Measurements from ENCODE around the gene IER5. TPM values are rescaled to one million over a fixed set of nuclear protein-coding genes. Genes with fewer than 3 reads are reported as not detected.
A peak's percentile ranks its signal among the peaks of the same experiment; 100 is the strongest.

The IER5 gene
- polyA plus RNA-seq, 2 of the 4 experiments (the other 2 are of a cell fraction) = 26.8 to 40.2 TPM

GRCh38 chr1:181119093-181119989 is 30.8 kb downstream of the IER5 start:
- peak in 1 of 2 experiments; percentile 79 for DNase-seq (ENCODE audit: low read depth in 1 of 2, low spot score in 1 of 2)
- H3K4me1 ChIP-seq = peaks cover 81% of the 10 kb centered on the region

GRCh38 chr1:181120924-181121323 is 32.4 kb downstream of the IER5 start:
- TF ChIP-seq USF2 (IDR thresholded peaks at IDR 0.05) (no peak), CBX8 (IDR thresholded peaks at IDR 0.05) (no peak), TFCP2L1 (CRISPR knock-in tag; IDR thresholded peaks at IDR 0.05) (no peak), CEBPB (IDR thresholded peaks at IDR 0.05) (no peak), EP300 (IDR thresholded peaks at IDR 0.05) (no peak), RAD21 (conservative IDR thresholded peaks at IDR 0.05 in 1 of 2, IDR thresholded peaks at IDR 0.05 in 1 of 2) (no peak), SMC3 (IDR thresholded peaks at IDR 0.05) (no peak)
- Histone ChIP-seq H3K27ac (peak overlapping the region; percentile 52 to 79; a peak in 5 of 6 replicates), H3K4me1 (peaks cover 74% of the 10 kb centered on the region), H3K4me2 (no peak overlapping the region), H3K4me3 (no peak overlapping the region), H3K9me3 (0 out of 3 replicates have a peak, but pooled peaks cover 3% of the 10 kb centered on the region)
- ChIA-PET POLR2A (no interaction called here), CTCF (interaction anchor here (1.1 to 48.3 kb wide), 2 partner anchors 15 to 18 kb away, joined by 3 to 774 read pairs; no protein-coding TSS in a partner anchor)
- ATAC-seq (no peak), DNase-seq (ENCODE audit: low read depth in 1 of 2, low spot score in 1 of 2) (no peak), FAIRE-seq (no peak)
- WGBS (ENCODE audit: missing lambda C conversion rate) = 61% methylated on average over 2 of the region's 2 CpGs

More at GRCh38 chr1:181119093-181119989, 30.8 kb downstream of the IER5 start:
- 0 out of 3 replicates have a peak, but pooled peaks cover 3% of the 10 kb centered on the region for H3K9me3 ChIP-seq
- POLR2A ChIA-PET = no interaction called here
- FAIRE-seq (no peak), ATAC-seq (peak; percentile 8 to 37; a peak in 3 of 6 replicates)
- no peak overlapping the region for H3K4me3 ChIP-seq
- H3K27ac ChIP-seq = peak overlapping the region; percentile 64 to 98
- CTCF ChIA-PET = interaction anchor here (0.6 to 48.3 kb wide), 2 partner anchors 19 to 637 kb away, joined by 3 to 774 read pairs; no protein-coding TSS in a partner anchor
- no peak for TF ChIP-seq PHF8 (IDR thresholded peaks at IDR 0.05; ENCODE audit: borderline replicate concordance, low read depth)
- TF ChIP-seq USF2 (IDR thresholded peaks at IDR 0.05) = 0 out of 2 replicates have a peak, but pooled peaks have one; percentile 35
- 69% methylated on average over 6 of the region's 6 CpGs for WGBS (ENCODE audit: missing lambda C conversion rate)
- peak overlapping the region; percentile 25; the same call in 2 of the 3 replicates for H3K4me2 ChIP-seq

- DNase-seq (ENCODE audit: low read depth in 1 of 2, low spot score in 1 of 2) = no peak
- no peak overlapping the region for H3K4me3 ChIP-seq
- ChIA-PET CTCF (interaction anchor here (1.1 to 48.3 kb wide), 2 partner anchors 16 to 17 kb away, joined by 3 to 774 read pairs; no protein-coding TSS in a partner anchor), POLR2A (no interaction called here)
- H3K27ac ChIP-seq = peak overlapping the region; percentile 52 to 79
- H3K4me2 ChIP-seq = no peak overlapping the region
- no peak for ATAC-seq
- peaks cover 73% of the 10 kb centered on the region for H3K4me1 ChIP-seq
- H3K9me3 ChIP-seq = 0 out of 3 replicates have a peak, but pooled peaks cover 3% of the 10 kb centered on the region
- FAIRE-seq = no peak
- 89% methylated on average over 5 of the region's 5 CpGs for WGBS (ENCODE audit: missing lambda C conversion rate)
- TF ChIP-seq EHMT2 (IDR thresholded peaks at IDR 0.05; ENCODE audit: low read depth) = no peak
- TF ChIP-seq CHD2 (IDR thresholded peaks at IDR 0.05; ENCODE audit: low read length, partially characterized antibody) = no peak
- TF ChIP-seq NPAS2 (CRISPR knock-in tag; IDR thresholded peaks at IDR 0.05; ENCODE audit: borderline replicate concordance) = no peak
- no peak for TF ChIP-seq ZNF302 (CRISPR knock-in tag; IDR thresholded peaks at IDR 0.05)
- no peak for TF ChIP-seq ZSCAN20 (CRISPR knock-in tag; IDR thresholded peaks at IDR 0.05)
Observed at GRCh38 chr1:181121498-181121897, 33.0 kb downstream of the IER5 start.

GRCh38 chr1:181122222-181122621 is 33.7 kb downstream of the IER5 start:
- H3K4me3 ChIP-seq = no peak overlapping the region
- H3K4me1 ChIP-seq = peaks cover 73% of the 10 kb centered on the region
- CTCF ChIA-PET = interaction anchor here (1.1 to 48.3 kb wide), 4 partner anchors 8 to 23 kb away, joined by 3 to 774 read pairs (median 4); no protein-coding TSS in a partner anchor
- POLR2A ChIA-PET = interaction anchor here (1.3 kb wide), 1 partner anchor 17 kb away, joined by 3 read pairs; no protein-coding TSS in a partner anchor
- no peak for ATAC-seq
- H3K4me2 ChIP-seq = 0 out of 3 replicates have a peak overlapping the region, but pooled peaks have one; percentile 3
- 69% methylated on average over 5 of the region's 5 CpGs for WGBS (ENCODE audit: missing lambda C conversion rate)
- no peak for DNase-seq (ENCODE audit: low read depth in 1 of 2, low spot score in 1 of 2)
- H3K27ac ChIP-seq = peak overlapping the region; percentile 52 to 79
- 0 out of 3 replicates have a peak, but pooled peaks cover 3% of the 10 kb centered on the region for H3K9me3 ChIP-seq
- no peak for FAIRE-seq
- no peak for TF ChIP-seq MAX (IDR thresholded peaks at IDR 0.05)
- TF ChIP-seq MAFK (IDR thresholded peaks at IDR 0.05; ENCODE audit: partially characterized antibody) = no peak
- no peak for TF ChIP-seq E2F6 (IDR thresholded peaks at IDR 0.05; ENCODE audit: borderline replicate concordance, low read depth)
- no peak for TF ChIP-seq CBX2 (IDR thresholded peaks at IDR 0.05; ENCODE audit: borderline replicate concordance, low read depth)
- TF ChIP-seq NFE2L2 (conservative IDR thresholded peaks at IDR 0.05; ENCODE audit: low read length) = no peak
- TF ChIP-seq PBX3 (IDR thresholded peaks at IDR 0.05) = no peak
- no peak for TF ChIP-seq ZNF302 (CRISPR knock-in tag; IDR thresholded peaks at IDR 0.05)
- TF ChIP-seq KDM5A (IDR thresholded peaks at IDR 0.05) = no peak
- no peak for TF ChIP-seq TFCP2L1 (CRISPR knock-in tag; IDR thresholded peaks at IDR 0.05)
- no peak for TF ChIP-seq KDM1A (IDR thresholded peaks at IDR 0.05; ENCODE audit: low read depth)
- TF ChIP-seq CHD2 (IDR thresholded peaks at IDR 0.05; ENCODE audit: low read length, partially characterized antibody) = no peak
- no peak for TF ChIP-seq ATOH8 (CRISPR knock-in tag; IDR thresholded peaks at IDR 0.05; ENCODE audit: low read depth)
- TF ChIP-seq CEBPB (IDR thresholded peaks at IDR 0.05) = no peak
- TF ChIP-seq FOSB (CRISPR knock-in tag; IDR thresholded peaks at IDR 0.05) = no peak
